ENCODE results near the gene SMIM15. TPM values are rescaled to one million over a fixed set of nuclear protein-coding genes. Genes with fewer than 3 reads are reported as not detected.

Gene SMIM15
- total RNA-seq, 4 donors from 2014 or later: 30.4 to 47.9 (median 44.4) TPM

DNA sequence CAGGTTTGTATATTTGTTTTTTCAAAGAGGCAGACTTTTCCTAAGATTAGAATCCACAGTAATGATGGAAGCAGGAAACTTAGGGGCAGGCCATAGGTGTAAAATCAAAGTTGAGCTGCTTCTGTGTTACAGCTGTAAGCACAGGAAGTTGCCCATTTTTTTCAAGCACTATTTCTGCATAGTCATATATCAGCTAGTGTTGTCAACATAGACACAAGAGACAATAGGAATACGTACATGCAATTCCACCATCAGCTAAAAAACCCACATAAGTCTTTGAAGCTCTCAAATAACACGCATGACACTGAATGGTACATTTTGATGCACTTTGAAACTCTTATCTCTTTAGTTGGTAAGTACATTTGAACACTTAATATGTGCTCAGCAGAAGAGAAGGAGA is 20.2 kb upstream of the SMIM15 start:
- Histone ChIP-seq H3K9me3 (no peaks in the 10 kb centered on the region), H3K4me3 (no peak overlapping the region), H3K4me1 (peaks cover 6% of the 10 kb centered on the region), H3K27me3 (no peaks in the 10 kb centered on the region), H3K36me3 (no peaks in the 10 kb centered on the region), H3K27ac (no peak overlapping the region)
- TF ChIP-seq EP300 (IDR thresholded peaks at IDR 0.05) (no peak), POLR2A (IDR thresholded peaks at IDR 0.05) (no peak), POLR2AphosphoS5 (IDR thresholded peaks at IDR 0.05) (no peak)
- TF ChIP-seq, protein P1, sequence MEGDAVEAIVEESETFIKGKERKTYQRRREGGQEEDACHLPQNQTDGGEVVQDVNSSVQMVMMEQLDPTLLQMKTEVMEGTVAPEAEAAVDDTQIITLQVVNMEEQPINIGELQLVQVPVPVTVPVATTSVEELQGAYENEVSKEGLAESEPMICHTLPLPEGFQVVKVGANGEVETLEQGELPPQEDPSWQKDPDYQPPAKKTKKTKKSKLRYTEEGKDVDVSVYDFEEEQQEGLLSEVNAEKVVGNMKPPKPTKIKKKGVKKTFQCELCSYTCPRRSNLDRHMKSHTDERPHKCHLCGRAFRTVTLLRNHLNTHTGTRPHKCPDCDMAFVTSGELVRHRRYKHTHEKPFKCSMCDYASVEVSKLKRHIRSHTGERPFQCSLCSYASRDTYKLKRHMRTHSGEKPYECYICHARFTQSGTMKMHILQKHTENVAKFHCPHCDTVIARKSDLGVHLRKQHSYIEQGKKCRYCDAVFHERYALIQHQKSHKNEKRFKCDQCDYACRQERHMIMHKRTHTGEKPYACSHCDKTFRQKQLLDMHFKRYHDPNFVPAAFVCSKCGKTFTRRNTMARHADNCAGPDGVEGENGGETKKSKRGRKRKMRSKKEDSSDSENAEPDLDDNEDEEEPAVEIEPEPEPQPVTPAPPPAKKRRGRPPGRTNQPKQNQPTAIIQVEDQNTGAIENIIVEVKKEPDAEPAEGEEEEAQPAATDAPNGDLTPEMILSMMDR (IDR thresholded peaks at IDR 0.05): no peak
- WGBS: 72% methylated on average over 2 of the region's 2 CpGs
- DNase-seq (ENCODE audit: low spot score in 2 of 2): no peak

DNA sequence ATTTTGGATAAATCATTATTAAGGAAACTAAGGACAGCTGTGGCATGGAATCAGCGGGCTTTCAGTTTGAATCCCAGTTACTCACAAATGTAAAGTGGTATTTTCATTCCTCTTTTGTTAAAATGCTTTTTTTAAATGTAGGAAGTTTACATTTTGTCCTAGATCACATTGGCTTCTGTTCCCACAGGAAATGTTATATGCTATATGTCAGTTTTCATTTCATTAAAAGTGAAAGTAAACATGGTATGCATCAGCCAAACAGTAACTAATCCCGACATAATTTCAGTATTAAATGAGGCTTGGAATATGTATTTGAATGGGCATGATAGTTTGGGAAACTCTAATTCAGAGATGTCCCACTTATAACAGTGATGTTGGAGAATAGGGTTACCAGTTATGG is 18.6 kb upstream of the SMIM15 start:
- TF ChIP-seq EP300 (IDR thresholded peaks at IDR 0.05): no peak
- TF ChIP-seq, protein P1 (IDR thresholded peaks at IDR 0.05): no peak
- no peak for TF ChIP-seq POLR2A (IDR thresholded peaks at IDR 0.05)
- no peak for TF ChIP-seq POLR2AphosphoS5 (IDR thresholded peaks at IDR 0.05)
- H3K36me3 ChIP-seq: no peaks in the 10 kb centered on the region
- DNase-seq (ENCODE audit: low spot score in 2 of 2): no peak
- H3K4me3 ChIP-seq: no peak overlapping the region
- H3K27ac ChIP-seq: no peak overlapping the region
- no peaks in the 10 kb centered on the region for H3K9me3 ChIP-seq
- WGBS: 52% methylated on average over 2 of the region's 2 CpGs
- H3K27me3 ChIP-seq: no peaks in the 10 kb centered on the region
- H3K4me1 ChIP-seq: peaks cover 6% of the 10 kb centered on the region

DNA sequence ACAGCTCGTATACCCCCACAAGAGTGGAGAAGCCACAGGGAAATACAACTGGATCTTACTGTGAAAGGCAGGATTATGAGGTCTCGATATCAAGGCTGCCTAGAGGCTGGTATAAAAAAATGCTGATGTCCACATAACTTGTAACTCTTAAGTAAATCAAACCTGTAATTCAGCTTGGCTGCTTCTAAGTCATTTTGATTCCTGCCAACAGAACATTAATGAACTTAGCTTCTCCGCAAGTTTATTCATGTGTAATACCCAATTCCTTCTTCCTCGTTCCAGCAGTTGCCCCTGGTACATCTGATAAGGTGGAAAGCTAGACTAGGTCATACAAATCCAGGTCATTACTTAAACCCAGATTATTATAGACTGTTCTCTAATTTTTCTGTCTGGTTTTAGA is 16.4 kb upstream of the SMIM15 start:
- no peak overlapping the region for H3K4me3 ChIP-seq
- no peak overlapping the region for H3K27ac ChIP-seq
- TF ChIP-seq POLR2A (IDR thresholded peaks at IDR 0.05) (no peak), EP300 (IDR thresholded peaks at IDR 0.05) (no peak), POLR2AphosphoS5 (IDR thresholded peaks at IDR 0.05) (no peak)
- TF ChIP-seq, protein P1 (IDR thresholded peaks at IDR 0.05): no peak
- H3K27me3 ChIP-seq: no peaks in the 10 kb centered on the region
- no peak for DNase-seq (ENCODE audit: low spot score in 2 of 2)
- peaks cover 6% of the 10 kb centered on the region for H3K4me1 ChIP-seq
- no peaks in the 10 kb centered on the region for H3K36me3 ChIP-seq
- no peaks in the 10 kb centered on the region for H3K9me3 ChIP-seq
- WGBS: 70% methylated on average over 4 of the region's 4 CpGs

DNA sequence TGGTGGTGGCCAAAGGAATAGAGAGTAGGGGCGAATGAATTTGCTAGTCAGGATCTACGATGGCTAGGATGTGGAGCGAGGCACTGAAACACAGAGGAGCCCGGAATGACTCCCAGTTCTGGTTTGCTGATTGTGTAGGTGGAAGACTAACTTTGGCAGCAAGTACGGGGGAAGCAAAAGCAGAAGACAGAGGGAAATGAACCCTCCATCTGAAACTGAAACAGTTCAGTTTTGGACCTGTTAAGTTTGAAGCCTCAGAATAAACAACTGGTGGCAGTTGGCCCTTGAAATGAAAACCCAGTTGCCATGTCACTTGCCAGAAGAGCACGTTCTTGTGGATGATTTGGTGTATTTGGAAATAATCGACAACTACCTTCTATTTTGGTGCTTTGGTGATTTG is 15.4 kb upstream of the SMIM15 start:
- DNase-seq (ENCODE audit: low spot score in 2 of 2): no peak
- Histone ChIP-seq H3K4me3 (no peak overlapping the region), H3K9me3 (no peaks in the 10 kb centered on the region), H3K36me3 (no peaks in the 10 kb centered on the region), H3K27me3 (no peaks in the 10 kb centered on the region), H3K4me1 (peaks cover 6% of the 10 kb centered on the region), H3K27ac (no peak overlapping the region)
- 88% methylated on average over 7 of the region's 7 CpGs for WGBS
- TF ChIP-seq EP300 (IDR thresholded peaks at IDR 0.05) (no peak), POLR2A (IDR thresholded peaks at IDR 0.05) (no peak), POLR2AphosphoS5 (IDR thresholded peaks at IDR 0.05) (no peak)
- TF ChIP-seq, protein P1 (IDR thresholded peaks at IDR 0.05): no peak

DNA sequence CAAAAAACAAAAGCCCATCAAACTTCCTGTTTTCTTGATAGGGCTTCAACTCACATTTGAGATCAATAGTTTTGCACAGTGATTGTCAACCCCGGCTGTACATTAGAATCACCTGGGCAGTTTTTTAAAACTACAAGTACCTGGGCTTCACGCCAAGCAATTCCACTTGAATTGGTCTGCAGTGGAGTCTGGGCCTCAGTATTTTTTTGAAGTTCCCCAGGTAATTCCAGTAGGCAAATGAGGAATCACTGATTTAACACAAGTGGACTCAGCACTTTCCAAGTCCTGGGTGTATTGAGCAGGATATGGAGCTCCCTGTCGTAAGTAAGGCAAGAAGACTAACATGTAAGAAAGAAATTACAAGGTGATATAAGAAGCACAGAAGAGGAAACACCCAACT is 14.8 kb upstream of the SMIM15 start:
- TF ChIP-seq, protein P1 (IDR thresholded peaks at IDR 0.05): no peak
- TF ChIP-seq POLR2AphosphoS5 (IDR thresholded peaks at IDR 0.05) (no peak), EP300 (IDR thresholded peaks at IDR 0.05) (no peak), POLR2A (IDR thresholded peaks at IDR 0.05) (no peak)
- H3K27ac ChIP-seq: no peak overlapping the region
- no peak for DNase-seq (ENCODE audit: low spot score in 2 of 2)
- no peaks in the 10 kb centered on the region for H3K36me3 ChIP-seq
- WGBS: 96% methylated on average over 3 of the region's 3 CpGs
- no peak overlapping the region for H3K4me3 ChIP-seq
- H3K9me3 ChIP-seq: no peaks in the 10 kb centered on the region
- H3K27me3 ChIP-seq: no peaks in the 10 kb centered on the region
- peaks cover 6% of the 10 kb centered on the region for H3K4me1 ChIP-seq

All from suprapubic skin (tissue), 4 donors.